Neural progenitor cell (in vitro differentiated cells): ENCODE results near the gene CACFD1. TPM values are rescaled to one million over a fixed set of nuclear protein-coding genes. Genes with fewer than 3 reads are reported as not detected.

Source experiments
- DNase-seq: peaks from one replicate; pipeline ENCODE4 v3.0.0-alpha.2; 2016; ENCODE audit warnings: low spot score
- H2AFZ ChIP-seq: fragments of 200-600 bp; sonication (generic); replicated peaks from 2 replicates; pipeline ENCODE4 v1.6.1; 2016; ENCODE audit warnings: antibody characterized with exemption
- H3F3A ChIP-seq: fragments of 200-600 bp; sonication (generic); 2 replicates; pipeline ENCODE4 v1.6.1; 2016; ENCODE audit warnings: antibody characterized with exemption, low read depth
- H3K27ac ChIP-seq: fragments of 200-600 bp; sonication (generic); 2 replicates; pipeline ENCODE4 v1.5.1; 2016; ENCODE audit warnings: mild to moderate bottlenecking
- H3K27me3 ChIP-seq: fragments of 200-600 bp; sonication (generic); 2 replicates; pipeline ENCODE4 v1.6.1; 2016; ENCODE audit warnings: mild to moderate bottlenecking, moderate library complexity
- H3K36me3 ChIP-seq: fragments of 200-600 bp; sonication (generic); 2 replicates; pipeline ENCODE4 v1.5.1; 2016
- H3K4me1 ChIP-seq: fragments of 200-600 bp; sonication (generic); 2 replicates; pipeline ENCODE4 v1.6.1; 2016; ENCODE audit warnings: mixed run types
- H3K4me2 ChIP-seq: fragments of 200-600 bp; sonication (generic); 2 replicates; pipeline ENCODE4 v1.6.1; 2016
- H3K4me3 ChIP-seq: fragments of 200-600 bp; sonication (generic); 2 replicates; pipeline ENCODE4 v1.5.1; 2016
- H3K79me2 ChIP-seq: fragments of 200-600 bp; sonication (generic); 2 replicates; pipeline ENCODE4 v1.6.1; 2016; ENCODE audit warnings: low read depth
- H3K9ac ChIP-seq: fragments of 200-600 bp; sonication (generic); 2 replicates; pipeline ENCODE4 v1.6.1; 2016
- H3K9me3 ChIP-seq: fragments of 200-600 bp; sonication (generic); 2 replicates; pipeline ENCODE4 v1.5.1; 2016; ENCODE audit warnings: low read depth
- H4K20me1 ChIP-seq: fragments of 200-600 bp; sonication (generic); 2 replicates; pipeline ENCODE4 v1.6.1; 2016; ENCODE audit warnings: low read depth
- H3K27ac Mint-ChIP-seq: 3 replicates; pipeline ENCODE4 v1.8.0; 2021; ENCODE audit warnings: mixed read lengths
- H3K27me3 Mint-ChIP-seq: 2 replicates; pipeline ENCODE4 v1.8.0; 2022; ENCODE audit warnings: low read depth, mild to moderate bottlenecking, inconsistent platforms, moderate library complexity, mixed read lengths; ENCODE audit not compliant: insufficient read depth
- H3K36me3 Mint-ChIP-seq: 3 replicates; pipeline ENCODE4 v1.8.0; 2021; ENCODE audit warnings: mixed read lengths
- H3K4me1 Mint-ChIP-seq: 3 replicates; pipeline ENCODE4 v1.8.0; 2021; ENCODE audit warnings: mixed read lengths
- H3K4me3 Mint-ChIP-seq: 3 replicates; pipeline ENCODE4 v1.8.0; 2021; ENCODE audit warnings: mild to moderate bottlenecking, moderate library complexity, mixed read lengths
- H3K9me3 Mint-ChIP-seq: 3 replicates; pipeline ENCODE4 v1.8.0; 2020; ENCODE audit warnings: mixed read lengths
- CTCF ChIP-seq: fragments of 200-600 bp; sonication (generic); IDR thresholded peaks from 2 replicates; pipeline ENCODE4 v1.5.1; 2017; ENCODE audit warnings: antibody characterized with exemption, mild to moderate bottlenecking
- EZH2 ChIP-seq: fragments of 200-600 bp; sonication (generic); IDR thresholded peaks from 2 replicates; pipeline ENCODE4 v1.6.1; 2017; ENCODE audit warnings: antibody characterized with exemption, mild to moderate bottlenecking, moderate library complexity
- EZH2phosphoT487 ChIP-seq: fragments of 200-600 bp; sonication (generic); IDR thresholded peaks from 2 replicates; pipeline ENCODE4 v1.6.1; 2017; ENCODE audit warnings: antibody characterized with exemption
- total RNA-seq: library from RNA; depleted of rRNA; stranded (reverse); fragments of >200 nt; gene quantifications from 2 replicates; pipeline ENCODE4 v1.2.3, GENCODE V29; 2015; ENCODE audit warnings: low replicate concordance

Gene CACFD1
- total RNA-seq, 1 donor from 2014 or later: 15.7 TPM

GRCh38 chr9:133505901-133506652 is 46.3 kb downstream of the CACFD1 start:
- H3K4me3 Mint-ChIP-seq: no peak overlapping the region
- H3K27ac Mint-ChIP-seq: no peak overlapping the region
- Histone ChIP-seq H3K9me3 (peaks cover 11% of the 10 kb centered on the region), H3K27ac (no peak overlapping the region), H3K9ac (no peak overlapping the region), H3K36me3 (no peaks in the 10 kb centered on the region), H3K79me2 (no peaks in the 10 kb centered on the region), H4K20me1 (no peaks in the 10 kb centered on the region), H2AFZ (no peak overlapping the region), H3K4me2 (no peak overlapping the region), H3K4me3 (no peak overlapping the region), H3K27me3 (peaks cover 4% of the 10 kb centered on the region), H3F3A (peaks cover 20% of the 10 kb centered on the region), H3K4me1 (peaks cover 14% of the 10 kb centered on the region)
- H3K4me1 Mint-ChIP-seq: peaks cover 18% of the 10 kb centered on the region
- peaks cover 8% of the 10 kb centered on the region for H3K27me3 Mint-ChIP-seq
- TF ChIP-seq EZH2phosphoT487: no peak
- TF ChIP-seq EZH2: no peak
- TF ChIP-seq CTCF: no peak
- peaks cover 20% of the 10 kb centered on the region for H3K9me3 Mint-ChIP-seq
- H3K36me3 Mint-ChIP-seq: no peaks in the 10 kb centered on the region
- no peak for DNase-seq

- Histone ChIP-seq H3K4me1 (peaks cover 14% of the 10 kb centered on the region), H3K9ac (no peak overlapping the region), H4K20me1 (no peaks in the 10 kb centered on the region), H3K36me3 (no peaks in the 10 kb centered on the region), H3K4me3 (no peak overlapping the region), H3K9me3 (peaks cover 10% of the 10 kb centered on the region), H3K4me2 (no peak overlapping the region), H3K27ac (no peak overlapping the region), H3F3A (peaks cover 24% of the 10 kb centered on the region), H3K27me3 (peaks cover 4% of the 10 kb centered on the region), H2AFZ (no peak overlapping the region), H3K79me2 (no peaks in the 10 kb centered on the region)
- Mint-ChIP-seq H3K4me3 (no peak overlapping the region), H3K4me1 (peaks cover 18% of the 10 kb centered on the region), H3K9me3 (peaks cover 14% of the 10 kb centered on the region), H3K27ac (no peak overlapping the region), H3K27me3 (peaks cover 8% of the 10 kb centered on the region), H3K36me3 (no peaks in the 10 kb centered on the region)
- no peak for TF ChIP-seq EZH2phosphoT487
- no peak for TF ChIP-seq CTCF
- TF ChIP-seq EZH2: no peak
- no peak for DNase-seq
Observed at GRCh38 chr9:133506653-133507038, 46.9 kb downstream of the CACFD1 start.

GRCh38 chr9:133507246-133507965 is 47.6 kb downstream of the CACFD1 start:
- no peaks in the 10 kb centered on the region for H3K36me3 Mint-ChIP-seq
- Histone ChIP-seq H3K9ac (no peak overlapping the region), H3K79me2 (no peaks in the 10 kb centered on the region), H4K20me1 (no peaks in the 10 kb centered on the region), H3K27me3 (no peaks in the 10 kb centered on the region), H3K4me3 (no peak overlapping the region), H3K27ac (no peak overlapping the region), H3F3A (peaks cover 31% of the 10 kb centered on the region), H3K4me2 (no peak overlapping the region), H3K9me3 (peaks cover 2% of the 10 kb centered on the region), H3K36me3 (no peaks in the 10 kb centered on the region), H3K4me1 (peaks cover 14% of the 10 kb centered on the region), H2AFZ (no peak overlapping the region)
- TF ChIP-seq CTCF (no peak), EZH2 (no peak), EZH2phosphoT487 (no peak)
- H3K27ac Mint-ChIP-seq: no peak overlapping the region
- peaks cover 9% of the 10 kb centered on the region for H3K9me3 Mint-ChIP-seq
- H3K4me3 Mint-ChIP-seq: no peak overlapping the region
- no peak for DNase-seq
- peaks cover 18% of the 10 kb centered on the region for H3K4me1 Mint-ChIP-seq
- H3K27me3 Mint-ChIP-seq: peaks cover 8% of the 10 kb centered on the region
